ENCODE results near the gene RGS10. TPM values are rescaled to one million over a fixed set of nuclear protein-coding genes. Genes with fewer than 3 reads are reported as not detected.

The RGS10 gene
- total and polyA plus RNA-seq, 10 of the 15 experiments (the other 5 are each of a cell fraction or from before 2014, with no cell fraction given), result 72.8 to 193 (median 127) TPM

DNA sequence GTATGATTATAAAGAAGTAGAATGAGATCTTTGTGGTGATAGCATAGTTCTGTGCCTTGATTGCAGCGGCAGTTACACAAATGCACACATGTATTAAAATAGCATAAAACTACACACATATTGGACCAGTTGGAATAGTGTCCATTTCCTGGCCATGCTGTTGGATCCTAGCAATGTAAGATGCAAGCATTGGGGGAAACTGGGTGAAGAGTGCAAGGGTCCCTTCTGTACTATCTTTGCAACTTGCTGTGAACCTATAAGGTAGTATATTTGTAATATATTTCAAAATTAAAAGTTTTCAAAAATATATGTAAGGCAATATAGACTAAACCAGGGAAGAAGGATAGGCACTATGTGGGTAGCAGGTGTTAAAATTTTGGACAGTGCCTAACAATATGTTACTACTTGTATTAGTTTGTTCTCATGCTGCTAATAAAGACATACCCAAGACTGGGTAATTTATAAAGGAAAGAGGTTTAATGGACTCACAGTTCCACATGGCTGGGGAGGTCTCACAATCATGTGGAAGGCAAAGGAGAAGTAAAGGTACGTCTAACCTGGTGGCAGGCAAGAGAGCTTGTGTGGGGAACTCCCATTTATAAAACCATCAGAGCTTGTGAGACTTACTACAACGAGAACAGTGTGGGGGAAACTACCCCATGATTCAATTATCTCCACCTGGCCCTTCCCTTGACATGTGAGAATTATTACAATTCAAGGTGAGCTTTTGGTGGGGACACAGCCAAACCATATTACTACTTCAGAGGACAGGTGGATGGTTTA, 71.4 kb downstream of the RGS10 start (continued):
- TF ChIP-seq RELB (IDR thresholded peaks at IDR 0.05; ENCODE audit: low read depth) (no peak), MXI1 (IDR thresholded peaks at IDR 0.05; ENCODE audit: low read depth, low read length) (no peak), FOXM1 (IDR thresholded peaks at IDR 0.05; ENCODE audit: low read depth, low read length) (no peak), ZBTB11 (CRISPR knock-in tag; IDR thresholded peaks at IDR 0.05) (no peak), SUZ12 (IDR thresholded peaks at IDR 0.05; ENCODE audit: unreplicated experiment) (no peak), NFXL1 (IDR thresholded peaks at IDR 0.05; ENCODE audit: borderline replicate concordance) (no peak), TCF3 (IDR thresholded peaks at IDR 0.05; ENCODE audit: borderline replicate concordance, insufficient read depth, low read depth, low read length) (no peak)
